GM23248 (cell line): Measurements from ENCODE around the gene PPFIA1. TPM values are rescaled to one million over a fixed set of nuclear protein-coding genes. Genes with fewer than 3 reads are reported as not detected.

Source experiments
- DNase-seq: peaks from one replicate; pipeline ENCODE4 v3.0.0-alpha.2; 2015
- H2AFZ ChIP-seq: fragments of 200-600 bp; sonication (generic); 2 replicates; pipeline ENCODE4 v1.6.1; 2016; ENCODE audit warnings: antibody characterized with exemption
- H3F3A ChIP-seq: fragments of 200-600 bp; sonication (generic); 2 replicates; pipeline ENCODE4 v1.6.1; 2016; ENCODE audit warnings: mild to moderate bottlenecking, antibody characterized with exemption, mixed run types; ENCODE audit not compliant: insufficient read depth
- H3K27ac ChIP-seq: fragments of 200-600 bp; sonication (generic); 2 replicates; pipeline ENCODE4 v1.5.1; 2016; ENCODE audit warnings: mild to moderate bottlenecking
- H3K27me3 ChIP-seq: fragments of 200-600 bp; sonication (generic); replicated peaks from 2 replicates; pipeline ENCODE4 v1.6.1; 2016; ENCODE audit warnings: mild to moderate bottlenecking; ENCODE audit not compliant: insufficient read depth
- H3K36me3 ChIP-seq: fragments of 200-600 bp; sonication (generic); 2 replicates; pipeline ENCODE4 v1.6.1; 2016; ENCODE audit warnings: low read depth, mild to moderate bottlenecking
- H3K4me1 ChIP-seq: fragments of 200-600 bp; sonication (generic); 2 replicates; pipeline ENCODE4 v1.6.1; 2016; ENCODE audit warnings: mild to moderate bottlenecking; ENCODE audit not compliant: insufficient read depth
- H3K4me2 ChIP-seq: fragments of 200-600 bp; sonication (generic); one replicate; pipeline ENCODE4 v1.6.1; 2016; ENCODE audit warnings: mild to moderate bottlenecking; ENCODE audit not compliant: unreplicated experiment
- H3K4me3 ChIP-seq: fragments of 200-600 bp; sonication (generic); 2 replicates; pipeline ENCODE4 v1.5.1; 2016; ENCODE audit warnings: mild to moderate bottlenecking
- H3K79me2 ChIP-seq: fragments of 200-600 bp; sonication (generic); 2 replicates; pipeline ENCODE4 v1.6.1; 2016; ENCODE audit warnings: mild to moderate bottlenecking; ENCODE audit not compliant: insufficient read depth
- H3K9ac ChIP-seq: fragments of 200-600 bp; sonication (generic); 2 replicates; pipeline ENCODE4 v1.6.1; 2016; ENCODE audit warnings: mild to moderate bottlenecking
- H3K9me2 ChIP-seq: fragments of 200-600 bp; sonication (generic); 2 replicates; pipeline ENCODE4 v1.6.1; 2016; ENCODE audit warnings: mixed run types, mild to moderate bottlenecking, moderate library complexity; ENCODE audit not compliant: insufficient read depth
- H3K9me3 ChIP-seq: fragments of 200-600 bp; sonication (generic); one replicate; pipeline ENCODE4 v1.6.1; 2017; ENCODE audit warnings: low read depth
- H4K20me1 ChIP-seq: fragments of 200-600 bp; sonication (generic); 2 replicates; pipeline ENCODE4 v1.6.0; 2016; ENCODE audit not compliant: insufficient read depth
- EZH2 ChIP-seq: fragments of 200-600 bp; sonication (generic); IDR thresholded peaks from 2 replicates; pipeline ENCODE4 v1.6.1; 2018; ENCODE audit warnings: antibody characterized with exemption, mild to moderate bottlenecking; ENCODE audit not compliant: insufficient read depth, poor library complexity, severe bottlenecking
- EZH2phosphoT487 ChIP-seq: fragments of 200-600 bp; sonication (generic); IDR thresholded peaks from 2 replicates; pipeline ENCODE4 v1.6.1; 2018; ENCODE audit warnings: antibody characterized with exemption, moderate library complexity, mild to moderate bottlenecking, low read depth; ENCODE audit not compliant: insufficient read depth
- WGBS, 2 experiments: methylation state at CpG; one replicate each; pipeline ENCODE4 v1.1.6; 2015 to 2017; ENCODE audit warnings: low lambda C conversion rate in 2 of 2, low coverage in 1 of 2; ENCODE audit errors: missing lambda C conversion rate in 2 of 2; 5-methylcytosine and 5-hydroxymethylcytosine counted together
- in situ Hi-C: fragments of 300-500 bp; cut with MboI; formaldehyde crosslinking; loops from 2 replicates; pipeline ENCODE4 v1.15.0; 2020
- polyA plus RNA-seq: library from polyadenylated mRNA; unstranded; fragments of >200 nt; fragmentation: Nextera tagmentation; extraction: Ambion mirVana; gene quantifications from 2 replicates; pipeline ENCODE4 v1.2.1, GENCODE V29; 2016
- total RNA-seq: library from RNA; depleted of rRNA; stranded (reverse); fragments of >200 nt; shearing (Covaris generic); gene quantifications from 2 replicates; pipeline ENCODE4 v1.2.3, GENCODE V29; 2014

PPFIA1 gene
- total and polyA plus RNA-seq, 2 experiments from 2014 or later, result 22.8 to 36.9 TPM

DNA sequence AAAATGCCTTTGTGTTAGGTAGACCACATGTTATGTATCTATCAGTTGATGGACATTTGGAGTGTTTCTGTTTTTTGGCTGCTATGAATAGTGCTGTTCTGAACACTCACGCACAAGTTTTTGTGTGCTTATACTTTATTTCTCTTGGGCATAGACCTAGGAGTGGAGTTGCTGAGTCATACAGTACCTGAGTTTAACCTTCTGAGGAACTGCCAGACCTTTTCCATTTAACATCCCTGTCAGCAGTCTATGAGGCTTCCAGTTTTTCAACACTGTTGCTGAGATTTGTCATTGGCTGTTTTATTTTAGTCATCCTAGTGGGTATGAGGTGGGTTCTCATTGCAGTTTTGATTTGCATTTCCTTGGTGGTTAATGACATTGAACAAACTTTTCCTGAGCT, 132.2 kb downstream of the PPFIA1 start:
- no peaks in the 10 kb centered on the region for H3K27me3 ChIP-seq
- DNase-seq, result no peak
- 88 to 100% methylated on average over 1 of the region's 1 CpG for WGBS, 2 experiments
- H3K9me3 ChIP-seq, result no peaks in the 10 kb centered on the region
- H4K20me1 ChIP-seq, result peaks cover 20% of the 10 kb centered on the region; the same call in 1 of the 2 replicates
- in situ Hi-C loops, result no loop called here
- H3K4me2 ChIP-seq, result no peak overlapping the region
- peaks cover 16% of the 10 kb centered on the region for H3F3A ChIP-seq
- peaks cover 27% of the 10 kb centered on the region for H3K36me3 ChIP-seq
- H3K79me2 ChIP-seq, result peaks cover 96% of the 10 kb centered on the region
- peaks cover 17% of the 10 kb centered on the region for H3K4me1 ChIP-seq
- H3K9ac ChIP-seq, result no peak overlapping the region
- H3K9me2 ChIP-seq, result no peaks in the 10 kb centered on the region
- TF ChIP-seq EZH2 (no peak), EZH2phosphoT487 (no peak)
- no peak overlapping the region for H3K27ac ChIP-seq
- H2AFZ ChIP-seq, result no peak overlapping the region
- H3K4me3 ChIP-seq, result no peak overlapping the region

DNA sequence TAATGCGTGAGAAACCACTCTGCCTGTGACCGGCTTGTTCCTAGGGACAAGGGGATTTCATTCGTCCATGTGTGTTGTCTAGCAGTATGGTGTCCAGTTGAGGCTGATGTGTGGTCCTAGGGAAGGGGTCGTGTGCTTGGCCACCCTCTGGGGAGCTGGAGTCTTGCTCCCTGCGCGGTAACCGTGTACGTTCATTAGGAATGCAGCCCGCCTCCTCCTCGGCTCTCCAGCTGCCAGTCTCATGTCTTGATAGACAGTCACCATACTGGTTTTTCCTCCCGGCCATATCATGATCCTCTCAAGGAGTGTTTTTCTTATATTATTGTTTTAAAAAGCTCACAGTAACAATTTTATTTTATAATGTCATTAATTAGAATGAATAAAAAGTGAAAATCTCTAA, 133.8 kb downstream of the PPFIA1 start:
- peaks cover 14% of the 10 kb centered on the region for H3F3A ChIP-seq
- H3K4me2 ChIP-seq, result no peak overlapping the region
- in situ Hi-C loops, result no loop called here
- TF ChIP-seq EZH2phosphoT487, result no peak
- no peak for TF ChIP-seq EZH2
- WGBS, 2 experiments, result 91 to 96% methylated on average over 11 of the region's 11 CpGs
- no peak overlapping the region for H2AFZ ChIP-seq
- DNase-seq, result no peak
- no peaks in the 10 kb centered on the region for H3K9me3 ChIP-seq
- no peak overlapping the region for H3K9ac ChIP-seq
- H3K36me3 ChIP-seq, result peaks cover 42% of the 10 kb centered on the region
- no peaks in the 10 kb centered on the region for H3K9me2 ChIP-seq
- no peaks in the 10 kb centered on the region for H3K27me3 ChIP-seq
- H3K4me1 ChIP-seq, result peaks cover 17% of the 10 kb centered on the region
- peaks cover 20% of the 10 kb centered on the region; the same call in 1 of the 2 replicates for H4K20me1 ChIP-seq
- H3K79me2 ChIP-seq, result peaks cover 97% of the 10 kb centered on the region
- H3K27ac ChIP-seq, result no peak overlapping the region
- no peak overlapping the region for H3K4me3 ChIP-seq

DNA sequence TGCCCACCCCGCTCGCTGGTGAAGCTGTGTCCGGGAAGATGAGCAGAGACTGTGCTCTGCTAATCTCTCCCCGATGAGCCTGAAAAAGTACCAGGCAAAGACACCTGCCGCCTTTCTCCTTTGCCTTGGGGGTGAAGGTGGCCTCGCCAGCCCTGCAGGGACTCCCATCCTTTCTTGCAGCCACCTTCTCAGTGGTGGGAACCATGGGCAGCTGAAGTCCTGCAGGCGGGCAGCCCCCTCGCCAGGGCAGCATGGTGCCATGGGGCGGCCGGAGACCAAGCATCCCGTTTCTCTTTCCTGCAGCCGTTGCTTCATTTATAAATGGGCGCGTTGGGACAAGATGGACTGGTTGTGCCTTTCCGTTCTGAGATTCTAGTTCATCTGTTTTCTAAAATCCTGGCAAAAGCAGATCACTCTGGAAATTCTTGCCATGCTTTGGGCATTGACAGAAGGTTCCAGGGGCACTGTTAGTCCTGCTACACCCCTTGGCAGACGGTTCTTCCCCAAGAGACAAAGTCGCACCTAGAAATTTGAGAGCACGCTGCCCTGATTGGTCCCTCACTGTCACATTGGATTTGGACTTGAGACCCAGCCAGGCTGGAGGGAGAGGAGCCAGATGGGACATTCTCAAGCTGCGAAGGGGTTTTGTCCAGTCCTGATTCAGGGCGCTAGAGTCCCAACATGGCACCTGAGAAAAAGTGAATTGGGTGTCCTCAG, 135.3 kb downstream of the PPFIA1 start:
- TF ChIP-seq EZH2phosphoT487 (no peak), EZH2 (no peak)

DNA sequence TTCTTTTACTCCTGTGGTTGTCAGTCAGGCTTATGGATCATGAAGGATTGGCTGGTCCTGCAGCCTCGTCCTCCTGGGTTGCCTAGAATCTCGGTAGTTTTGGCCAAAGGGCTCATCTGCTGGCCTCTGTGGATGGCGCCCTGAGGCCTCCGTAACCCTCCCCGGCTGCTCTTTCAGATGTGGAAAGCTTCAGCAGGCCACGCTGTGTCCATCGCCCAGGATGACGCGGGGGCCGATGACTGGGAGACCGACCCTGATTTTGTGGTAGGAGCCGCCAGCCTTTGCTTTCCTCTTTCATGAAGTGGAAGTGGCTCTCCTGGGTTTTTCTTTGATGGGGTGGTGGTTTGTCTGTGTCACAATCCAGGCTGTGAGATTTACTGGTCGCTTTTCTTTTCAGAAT, 136.6 kb downstream of the PPFIA1 start:
- H3K79me2 ChIP-seq, result peaks cover 96% of the 10 kb centered on the region
- H3K27ac ChIP-seq, result no peak overlapping the region
- no peak overlapping the region for H3K4me3 ChIP-seq
- peaks cover 64% of the 10 kb centered on the region for H3K36me3 ChIP-seq
- peaks cover 3% of the 10 kb centered on the region; the same call in 1 of the 2 replicates for H3F3A ChIP-seq
- H3K27me3 ChIP-seq, result no peaks in the 10 kb centered on the region
- H3K4me1 ChIP-seq, result 0 out of 2 replicates have a peak, but pooled peaks cover 5% of the 10 kb centered on the region
- no peaks in the 10 kb centered on the region for H3K9me3 ChIP-seq
- in situ Hi-C loops, result no loop called here
- H3K4me2 ChIP-seq, result no peak overlapping the region
- H3K9ac ChIP-seq, result no peak overlapping the region
- no peak overlapping the region for H2AFZ ChIP-seq
- H4K20me1 ChIP-seq, result peaks cover 9% of the 10 kb centered on the region; the same call in 1 of the 2 replicates
- DNase-seq, result no peak
- WGBS, 2 experiments, result 86 to 87% methylated on average over 13 of the region's 13 CpGs
- no peaks in the 10 kb centered on the region for H3K9me2 ChIP-seq
- TF ChIP-seq EZH2phosphoT487, result no peak
- TF ChIP-seq EZH2, result no peak

More for the DNA sequence above, 135.3 kb downstream of the PPFIA1 start:
- no peak overlapping the region for H3K27ac ChIP-seq
- peaks cover 11% of the 10 kb centered on the region; the same call in 1 of the 2 replicates for H4K20me1 ChIP-seq
- H3K9me3 ChIP-seq, result no peaks in the 10 kb centered on the region
- in situ Hi-C loops, result no loop called here
- peaks cover 100% of the 10 kb centered on the region for H3K79me2 ChIP-seq
- no peak overlapping the region for H3K4me2 ChIP-seq
- H3K9ac ChIP-seq, result no peak overlapping the region
- no peaks in the 10 kb centered on the region for H3K9me2 ChIP-seq
- no peaks in the 10 kb centered on the region for H3K27me3 ChIP-seq
- 90 to 91% methylated on average over 18 to 20 of the region's 20 CpGs for WGBS, 2 experiments
- no peaks in the 10 kb centered on the region; the same call in 1 of the 2 replicates for H3F3A ChIP-seq
- H3K36me3 ChIP-seq, result peaks cover 58% of the 10 kb centered on the region
- H2AFZ ChIP-seq, result no peak overlapping the region
- peaks cover 7% of the 10 kb centered on the region; the same call in 1 of the 2 replicates for H3K4me1 ChIP-seq
- H3K4me3 ChIP-seq, result no peak overlapping the region
- no peak for DNase-seq
